Right renal pelvis (tissue), 4 donors: ENCODE data around the gene CLEC4G. TPM values are rescaled to one million over a fixed set of nuclear protein-coding genes. Genes with fewer than 3 reads are reported as not detected.
A peak's percentile ranks its signal among the peaks of the same experiment; 100 is the strongest.
"Not testable (repeated sequence)": the region's sequence is repeated elsewhere in the genome, so short reads cannot be mapped to it uniquely, and the experiment has no call there.

Experiments used
- DNase-seq, 4 donors: peaks; one replicate each; pipeline ENCODE4 v3.0.0-alpha.2; 2013; ENCODE audit warnings: low read depth in 4 of 4, low spot score in 3 of 4, missing footprints in 1 of 4
- polyA plus RNA-seq, 4 donors: library from polyadenylated mRNA; unstranded; fragments of 120-200 nt; gene quantifications; one replicate each; pipeline ENCODE4 v1.2.1, GENCODE V29; 2013; ENCODE audit not compliant: insufficient read length in 4 of 4

CLEC4G gene, protein sequence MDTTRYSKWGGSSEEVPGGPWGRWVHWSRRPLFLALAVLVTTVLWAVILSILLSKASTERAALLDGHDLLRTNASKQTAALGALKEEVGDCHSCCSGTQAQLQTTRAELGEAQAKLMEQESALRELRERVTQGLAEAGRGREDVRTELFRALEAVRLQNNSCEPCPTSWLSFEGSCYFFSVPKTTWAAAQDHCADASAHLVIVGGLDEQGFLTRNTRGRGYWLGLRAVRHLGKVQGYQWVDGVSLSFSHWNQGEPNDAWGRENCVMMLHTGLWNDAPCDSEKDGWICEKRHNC
- under 1 TPM in 1 of 4 donors, not detected in 3; 0.13 TPM for polyA plus RNA-seq

DNA sequence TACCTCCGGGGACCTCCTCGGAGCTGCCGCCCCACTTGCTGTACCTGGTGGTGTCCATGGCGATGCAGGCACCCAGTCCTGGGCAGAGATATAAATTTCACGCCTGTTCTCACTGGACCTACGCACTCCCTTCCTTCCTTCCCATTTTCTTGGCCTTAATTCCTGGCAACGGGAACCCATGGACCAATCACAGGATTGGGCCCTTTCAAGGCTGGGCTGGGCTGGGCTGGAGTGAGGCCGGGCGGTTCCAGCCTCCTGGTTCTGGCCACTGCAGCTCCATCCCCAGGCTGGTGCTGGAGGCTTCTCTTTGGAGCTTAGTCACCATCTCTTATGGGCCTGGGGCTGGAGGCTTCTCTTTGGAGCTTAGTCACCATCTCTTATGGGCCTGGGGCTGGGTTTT is at the start of gene CLEC4G:
CLEC4G (minus strand) TSS at position 66 of the 400 bp plus-strand sequence; CDS start at position 58, 8 bp downstream.
- DNase-seq: no peak

DNA sequence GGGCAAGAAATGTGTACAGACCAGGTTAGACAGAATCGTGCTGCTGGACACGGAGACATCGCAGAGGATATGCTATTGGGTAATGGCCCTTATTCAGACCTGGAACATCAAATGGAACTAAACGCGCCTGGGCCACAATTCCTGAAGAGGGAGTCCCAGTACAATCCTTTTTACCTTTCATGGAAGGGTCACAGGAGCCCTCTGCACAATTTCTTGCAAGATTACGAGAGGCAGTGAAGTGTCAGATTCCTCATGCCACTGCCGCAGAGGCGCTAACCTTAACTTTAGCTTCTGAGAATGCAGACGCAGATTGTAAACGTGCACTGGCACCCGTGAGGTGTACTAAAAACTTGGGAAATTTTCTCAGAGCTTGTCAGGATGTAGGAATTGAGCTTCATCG is 49.2 kb upstream of the CLEC4G start:
- DNase-seq: no peak

DNA sequence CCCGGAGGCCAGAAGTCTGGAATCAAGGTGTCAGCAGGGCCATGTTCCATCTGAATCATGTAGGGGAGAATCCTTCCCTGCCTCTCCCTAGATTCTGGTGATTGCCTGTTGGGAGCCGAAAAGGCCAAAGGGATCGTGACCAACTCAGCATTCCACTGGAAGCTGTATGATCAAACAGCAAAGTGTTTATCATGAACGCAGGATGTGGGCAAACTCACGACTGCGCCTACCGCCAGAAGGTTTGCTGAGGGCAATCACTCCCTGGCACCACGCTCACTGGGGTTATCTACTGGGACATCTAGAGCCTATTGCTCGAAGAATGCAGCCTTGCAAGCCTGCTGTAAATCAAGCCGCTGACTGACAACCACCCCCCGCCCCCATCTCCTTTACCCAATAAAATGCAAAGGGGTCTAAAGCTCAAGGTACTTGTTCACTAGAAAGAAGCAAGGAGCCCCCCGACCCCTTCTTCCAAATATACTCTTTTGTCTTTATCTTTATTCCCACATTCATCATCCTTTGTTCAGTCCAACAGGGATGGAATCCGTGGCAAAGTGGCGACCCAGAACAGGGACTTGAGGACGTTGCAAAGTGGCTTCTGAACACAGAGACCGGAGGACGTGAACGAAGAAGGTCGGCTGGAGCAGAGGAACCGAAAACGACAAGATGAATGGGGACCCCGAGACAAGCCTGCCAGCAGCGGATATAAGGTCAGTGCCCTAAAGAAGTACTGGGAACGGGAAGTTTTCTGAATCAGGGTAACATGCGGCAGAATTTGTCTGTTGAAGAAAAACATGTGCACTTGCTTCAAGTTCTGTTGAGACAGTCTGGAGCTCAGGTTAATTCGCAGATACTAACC is 47.9 kb upstream of the CLEC4G start:
- DNase-seq: no peak

DNA sequence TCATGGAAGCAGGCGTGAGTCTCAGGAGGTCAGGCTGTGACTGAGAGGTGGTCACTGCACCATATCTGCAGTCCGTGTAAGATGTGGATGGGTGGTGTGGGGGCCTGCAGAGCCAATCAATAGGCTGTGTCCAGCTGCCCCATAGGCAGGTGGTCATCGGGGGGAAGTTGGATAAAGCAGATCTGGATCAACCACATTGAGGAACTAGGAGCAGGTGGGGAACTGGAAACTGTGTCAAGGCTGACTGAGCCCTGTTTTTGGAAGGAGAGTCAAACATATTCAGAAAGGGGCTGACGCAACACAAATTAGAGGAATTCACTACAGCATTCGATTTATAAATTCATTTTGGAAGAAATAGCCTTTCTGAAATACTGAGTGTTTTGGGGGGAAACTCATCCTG is 46.2 kb upstream of the CLEC4G start:
- no peak for DNase-seq

DNA sequence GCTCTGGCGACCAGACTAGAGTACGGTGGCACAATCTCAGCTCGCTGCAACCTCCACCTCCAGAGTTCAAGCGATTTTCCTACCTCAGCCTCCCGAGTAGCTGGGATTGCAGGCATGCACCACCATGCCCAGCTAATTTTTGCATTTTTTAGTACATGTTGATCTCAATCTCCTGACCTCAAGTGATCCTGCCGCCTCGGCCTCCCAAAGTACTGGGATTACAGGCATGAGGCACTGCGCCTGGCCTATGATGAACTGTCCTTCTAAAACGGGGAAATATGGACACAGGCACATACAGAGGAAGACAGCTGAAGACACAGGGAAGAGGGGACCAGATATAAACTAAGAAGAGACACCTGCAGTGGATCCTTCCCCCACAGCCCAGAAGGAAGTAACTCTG is 43.9 kb upstream of the CLEC4G start:
- DNase-seq: no peak

DNA sequence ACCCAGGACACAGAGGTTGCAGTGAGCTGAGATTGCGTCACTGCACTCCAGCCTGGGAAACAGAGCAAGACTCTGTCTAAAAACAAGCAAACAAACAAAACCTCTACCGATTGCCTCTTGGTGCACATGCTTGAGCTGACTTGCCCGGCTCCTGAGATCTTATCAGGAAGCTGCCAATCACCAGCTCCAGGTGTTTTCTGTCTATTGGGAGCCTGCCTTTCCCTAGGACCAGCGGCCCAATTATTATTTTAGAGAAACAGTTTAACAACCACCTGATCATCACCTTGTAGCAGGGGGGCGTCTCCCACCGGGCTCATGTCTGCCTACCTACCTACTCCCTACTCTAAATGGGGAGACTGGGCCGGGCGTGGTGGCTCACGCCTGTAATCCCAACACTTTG is 41.9 kb upstream of the CLEC4G start:
- no peak for DNase-seq

DNA sequence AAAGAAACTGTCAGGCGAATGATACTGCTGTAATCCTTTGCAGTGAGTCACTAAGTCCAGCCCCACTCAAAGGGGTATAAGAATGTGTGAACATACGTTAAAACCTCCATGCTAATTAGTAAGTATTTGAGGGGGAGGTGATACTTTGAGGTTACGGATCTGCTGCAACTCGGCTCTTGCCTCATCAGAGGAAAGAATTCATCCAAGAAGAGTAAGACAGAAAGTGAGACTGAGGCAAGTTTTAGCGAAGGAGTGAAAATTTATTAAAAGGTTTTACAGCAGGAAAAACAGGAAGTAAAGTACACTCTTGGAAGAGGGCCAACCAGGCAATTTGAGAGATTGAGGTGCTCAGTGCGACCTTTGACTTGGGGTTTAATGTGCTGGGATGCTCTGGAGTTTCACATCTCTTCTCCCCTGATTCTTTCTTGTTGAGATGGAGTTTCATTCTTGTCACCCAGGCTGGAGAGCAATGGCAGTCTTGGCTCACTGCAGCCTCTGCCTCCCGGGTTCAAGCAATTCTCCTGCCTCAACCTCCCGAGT is 40.9 kb upstream of the CLEC4G start:
- no peak for DNase-seq

DNA sequence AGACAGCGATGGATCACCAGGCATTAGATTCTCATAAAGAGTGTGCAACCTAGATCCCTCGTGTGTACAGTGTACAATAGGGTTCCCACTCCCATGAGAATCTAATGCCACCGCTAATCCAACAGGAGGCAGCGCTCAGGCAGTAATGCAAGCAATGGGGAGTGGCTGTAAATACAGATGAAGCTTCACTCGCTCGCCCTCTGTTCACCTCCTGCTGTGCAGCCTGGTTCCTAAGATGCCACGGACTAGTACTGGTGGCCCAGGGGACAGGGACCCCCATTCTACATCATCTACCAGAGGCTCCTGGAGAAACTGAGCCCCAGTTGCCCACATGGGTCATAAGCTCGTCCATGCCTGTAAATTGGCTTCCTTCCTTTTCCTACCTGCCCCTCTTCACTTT is 39.2 kb upstream of the CLEC4G start:
- DNase-seq: no peak

DNA sequence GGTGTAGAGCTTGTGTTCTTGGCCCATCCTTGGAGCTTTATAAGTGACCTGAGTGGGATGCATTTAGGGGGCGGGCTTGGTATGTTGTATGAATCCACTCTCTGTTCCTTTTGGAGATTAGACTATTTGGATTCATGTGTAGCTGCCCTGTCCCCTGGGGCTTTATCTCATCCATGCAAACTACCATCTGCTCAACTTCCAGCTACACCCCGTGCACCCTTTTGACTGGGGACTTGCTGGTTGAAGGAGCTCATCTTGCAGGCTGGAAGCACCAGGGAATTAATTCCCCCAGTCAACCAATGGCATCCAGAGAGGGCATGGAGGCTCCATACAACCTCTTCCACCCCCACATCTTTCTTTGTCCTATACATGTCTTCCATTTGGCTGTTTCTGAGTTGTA is 37.3 kb upstream of the CLEC4G start:
- no peak for DNase-seq

DNA sequence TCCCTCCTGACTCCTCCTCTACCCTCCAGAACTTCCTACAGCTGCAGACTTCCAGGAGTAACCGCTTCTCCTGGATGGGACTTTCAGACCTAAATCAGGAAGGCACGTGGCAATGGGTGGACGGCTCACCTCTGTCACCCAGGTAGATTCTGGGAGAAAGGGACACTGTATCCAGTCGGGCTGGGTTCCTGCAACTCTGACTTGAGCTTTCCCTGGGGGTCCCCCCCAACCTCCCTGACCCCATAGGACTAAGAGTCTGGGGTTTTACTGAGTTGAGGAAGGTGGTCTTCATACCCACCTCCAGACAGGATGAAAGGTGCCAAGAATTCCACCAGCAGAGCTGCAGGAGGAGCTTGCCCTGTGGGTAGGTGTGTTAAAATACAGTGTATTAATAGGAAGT is 35.6 kb upstream of the CLEC4G start:
- DNase-seq: no peak

DNA sequence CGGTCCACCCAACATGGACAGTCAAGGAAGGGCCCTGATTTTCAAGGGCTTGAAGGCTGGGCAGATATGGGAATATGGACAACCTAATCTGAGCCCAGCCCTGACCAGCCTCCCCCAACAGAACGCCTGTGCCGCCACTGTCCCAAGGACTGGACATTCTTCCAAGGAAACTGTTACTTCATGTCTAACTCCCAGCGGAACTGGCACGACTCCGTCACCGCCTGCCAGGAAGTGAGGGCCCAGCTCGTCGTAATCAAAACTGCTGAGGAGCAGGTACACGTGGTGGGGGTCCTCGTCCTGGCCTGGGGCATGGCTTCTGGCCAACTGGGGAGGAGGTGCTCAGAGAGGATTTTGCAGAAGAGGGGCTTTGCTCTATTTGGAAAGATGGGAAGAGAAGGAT is 34.6 kb upstream of the CLEC4G start:
- no peak for DNase-seq

DNA sequence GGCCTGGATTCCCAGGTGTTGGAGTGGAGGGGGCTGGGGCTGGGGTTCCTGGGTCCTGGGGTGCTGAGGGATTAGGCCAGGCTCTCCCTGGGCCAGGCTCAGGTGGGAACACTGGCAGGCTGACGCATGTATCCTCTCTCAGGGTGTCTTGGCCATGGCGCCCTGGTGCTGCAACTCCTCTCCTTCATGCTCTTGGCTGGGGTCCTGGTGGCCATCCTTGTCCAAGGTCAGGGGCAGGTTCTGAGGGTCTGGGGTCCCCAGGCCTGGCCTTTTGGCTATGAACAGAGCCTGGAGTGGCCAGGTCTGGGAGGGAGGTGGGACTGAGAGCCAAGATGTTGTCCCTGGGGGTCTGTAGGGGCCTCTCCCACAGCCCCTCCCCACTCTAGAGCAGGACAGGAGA is 33.1 kb upstream of the CLEC4G start:
- not testable (repeated sequence) for DNase-seq

DNA sequence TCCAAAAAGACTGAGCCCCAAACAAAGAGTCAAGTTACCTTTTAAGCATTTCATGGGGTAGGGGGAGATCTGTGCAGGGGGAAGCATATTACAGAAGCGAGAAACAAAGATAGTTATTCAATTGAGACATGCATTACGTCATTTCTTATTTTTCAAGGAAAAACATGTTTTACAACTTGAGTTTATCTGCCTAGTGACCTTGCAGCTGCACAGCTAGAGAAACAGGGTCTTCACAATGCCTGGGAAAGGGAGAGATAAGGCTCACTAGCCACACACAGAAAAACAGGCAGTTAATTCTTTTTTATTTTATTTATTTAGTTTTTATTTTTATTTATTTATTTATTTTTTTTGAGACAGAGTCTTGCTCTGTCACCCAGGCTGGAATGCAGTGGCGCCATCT is 32.2 kb upstream of the CLEC4G start:
- DNase-seq: not testable (repeated sequence)

DNA sequence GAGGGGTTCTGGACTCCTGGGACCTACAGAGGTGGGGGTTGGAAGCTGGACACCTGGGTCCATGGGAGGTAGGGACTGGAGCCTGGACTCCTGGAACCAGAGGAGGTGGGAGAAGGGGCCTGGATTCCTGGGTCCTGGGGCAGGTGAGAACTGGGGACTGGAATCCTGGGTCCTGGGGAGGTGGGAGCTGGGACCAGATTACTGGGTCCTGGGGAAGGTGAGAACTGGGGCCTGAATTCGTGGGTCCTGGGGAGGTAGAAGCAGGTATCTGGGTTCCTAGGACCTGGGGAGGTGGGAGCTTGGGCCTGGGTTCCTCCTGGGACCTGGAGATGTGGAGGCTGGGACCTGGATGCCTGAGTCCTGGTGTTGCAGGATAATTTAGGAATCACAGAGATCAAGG is 31.8 kb upstream of the CLEC4G start:
- no peak for DNase-seq

DNA sequence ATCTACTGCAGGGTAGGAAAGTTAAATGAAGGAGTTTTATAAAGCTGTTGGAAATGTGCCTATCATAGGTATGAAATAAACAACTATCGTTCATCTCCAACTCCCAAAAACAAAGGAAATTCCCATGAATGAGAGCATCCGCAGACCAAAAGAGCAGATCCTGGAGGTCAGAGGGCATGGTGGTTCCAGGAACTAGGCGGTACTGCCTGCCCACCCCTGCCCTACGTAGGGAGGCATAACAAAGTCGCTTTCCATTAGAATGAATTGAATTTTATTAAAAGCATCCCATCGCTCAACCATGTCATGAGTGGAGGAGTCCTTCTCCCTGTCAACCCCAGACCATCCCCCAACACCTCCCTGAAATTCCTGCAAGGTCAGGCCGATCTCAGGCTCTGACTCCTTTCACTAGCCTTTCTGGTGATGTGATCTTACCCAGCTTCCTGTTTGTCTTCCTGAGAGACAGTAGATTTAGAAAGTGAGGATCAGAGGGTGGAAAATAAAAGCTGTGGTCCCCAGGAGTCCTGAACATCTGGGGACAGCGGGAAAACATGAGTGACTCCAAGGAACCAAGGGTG is 30.9 kb upstream of the CLEC4G start, which contains the start of gene CLEC4M:
CLEC4M (plus strand) TSS at position 525 of the 575 bp plus-strand sequence; CDS start at position 549, 24 bp downstream.
- no peak for DNase-seq

DNA sequence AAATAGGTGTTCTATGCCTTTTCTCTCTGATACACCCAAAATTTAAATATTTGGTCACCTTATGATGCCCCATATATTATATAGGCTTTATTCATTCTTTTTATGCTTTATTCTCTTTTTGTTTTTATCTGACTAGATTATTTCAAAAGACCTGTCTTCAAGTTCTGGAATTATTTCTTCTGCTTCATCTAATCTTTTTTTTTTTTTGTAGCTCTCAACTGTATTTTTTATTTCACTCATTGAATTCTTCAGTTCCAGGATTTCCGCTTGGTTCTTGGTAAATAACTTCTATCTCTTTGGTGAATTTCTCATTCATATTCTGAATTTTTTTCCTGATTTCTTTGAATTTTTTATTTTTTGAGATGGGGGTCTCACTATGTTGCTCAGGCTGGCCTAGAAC is 27.2 kb upstream of the CLEC4G start:
- DNase-seq: no peak

DNA sequence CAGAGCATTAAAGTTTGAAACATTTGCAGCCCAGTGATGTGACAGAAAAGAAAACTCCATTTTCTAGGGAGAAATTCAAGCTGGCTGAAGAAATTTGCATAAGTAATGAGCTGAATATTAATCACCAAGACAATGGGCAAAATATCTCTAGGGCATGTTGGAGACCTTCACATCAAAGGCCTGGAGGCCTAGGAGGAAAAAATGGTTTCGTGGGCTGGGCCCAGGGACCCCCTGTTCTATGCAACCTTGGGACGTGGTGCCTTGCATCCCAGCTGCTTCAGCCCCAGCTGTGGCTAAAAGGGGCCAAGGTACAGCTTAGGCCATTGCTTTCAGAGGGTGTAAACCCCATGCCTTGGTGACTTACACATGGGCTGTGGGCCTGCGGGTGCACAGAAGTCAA is 25.4 kb upstream of the CLEC4G start:
- no peak for DNase-seq

DNA sequence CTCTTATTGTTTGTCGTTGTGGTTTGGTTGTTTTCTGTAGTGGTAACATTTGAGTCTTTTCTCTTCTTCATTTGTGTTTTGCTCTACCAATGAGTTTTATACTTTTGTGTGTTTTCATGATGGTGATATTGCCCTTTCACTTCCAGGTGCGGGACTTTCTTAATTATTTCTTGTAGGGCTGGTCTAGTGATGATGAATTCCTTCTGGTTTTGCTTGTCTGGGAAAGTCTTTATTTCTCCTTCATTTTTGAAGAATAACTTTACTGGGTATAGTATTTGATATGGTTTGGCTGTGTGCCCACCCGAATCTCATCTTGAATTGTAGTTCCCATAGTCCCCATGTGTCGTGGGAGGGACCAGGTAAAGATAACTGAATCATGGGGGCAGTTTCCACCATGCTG is 24.3 kb upstream of the CLEC4G start:
- no peak for DNase-seq

DNA sequence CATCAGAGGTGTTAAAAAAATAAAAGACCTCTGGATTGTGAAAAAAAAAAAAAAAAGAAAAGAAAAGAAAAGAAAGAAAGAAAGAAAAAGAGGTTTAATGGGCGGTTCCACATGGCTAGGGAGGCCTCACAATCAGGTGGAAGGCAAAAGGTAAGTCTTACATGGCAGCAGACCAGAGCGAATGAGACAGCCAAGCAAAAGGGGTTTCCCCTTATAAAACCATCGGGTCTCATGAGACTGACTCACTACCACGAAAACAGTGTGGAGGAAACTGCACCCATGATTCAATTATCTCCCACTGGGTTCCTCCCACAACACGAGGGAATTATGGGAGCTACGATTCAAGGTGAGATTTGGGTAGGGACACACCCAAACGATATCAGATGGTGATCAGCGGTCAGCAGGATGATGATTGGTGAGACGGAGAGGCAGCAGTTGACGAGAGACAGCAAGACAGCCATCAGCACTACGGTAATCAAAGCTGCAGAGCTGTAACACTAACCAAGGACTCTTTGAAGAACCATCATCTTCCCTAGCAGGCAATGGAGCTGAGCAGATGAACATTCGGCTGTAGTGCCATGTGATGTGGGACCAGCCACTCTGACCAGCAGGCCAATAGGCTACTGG is 19.4 kb upstream of the CLEC4G start:
- DNase-seq: no peak

DNA sequence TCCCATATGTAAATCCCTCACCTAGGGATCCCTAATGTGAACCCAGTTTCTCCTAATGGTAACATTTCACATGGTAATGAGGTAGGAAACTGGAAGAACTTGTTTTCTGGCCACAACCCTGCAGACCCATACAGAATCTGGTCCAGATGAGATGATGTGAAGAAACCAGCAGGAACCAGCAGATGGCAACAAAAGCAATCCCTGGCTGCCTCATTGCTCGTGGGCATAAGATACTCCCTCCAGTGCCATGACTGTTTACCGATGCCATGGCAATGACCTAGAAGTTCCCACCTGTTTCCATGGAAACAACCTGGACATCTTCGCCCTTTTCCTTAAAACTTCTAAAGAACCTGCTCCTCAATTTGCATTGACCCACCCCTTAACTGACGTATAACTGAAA is 16.8 kb upstream of the CLEC4G start:
- DNase-seq: peak; percentile 13 to 35 (median 14)

DNA sequence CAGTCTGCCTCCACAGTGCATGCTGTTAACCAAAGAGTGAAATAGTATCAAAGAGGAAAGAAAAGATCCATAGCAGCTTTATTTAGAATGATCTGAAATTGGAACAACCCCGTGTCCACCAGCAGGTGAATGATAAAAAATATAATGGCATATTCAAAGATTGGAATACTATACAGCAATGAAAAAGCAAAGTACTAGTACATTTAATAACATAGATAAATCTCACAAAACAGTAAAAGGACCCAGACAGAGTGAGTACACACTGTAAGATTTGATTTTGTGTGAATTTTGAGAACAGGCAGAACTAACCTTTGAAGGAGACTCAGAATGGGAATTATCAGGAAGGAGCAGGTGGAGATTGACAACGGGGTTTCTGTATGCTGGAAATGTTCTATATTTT is 16.3 kb upstream of the CLEC4G start:
- no peak for DNase-seq
